Stomach (tissue), 9 donors: Measurements from ENCODE around the gene PLEKHG3. TPM values are rescaled to one million over a fixed set of nuclear protein-coding genes. Genes with fewer than 3 reads are reported as not detected.

Experiments used
- DNase-seq, 2 donors: peaks; one replicate each; pipeline versions ENCODE4 v3.0.0 to v3.0.0-alpha.2; 2013 to 2019
- H3K27ac ChIP-seq, 5 donors: fragments of 200-600 bp in 4 of 5; sonication (generic) in 4 of 5; one replicate each; pipeline ENCODE4 v1.5.1; 2013 to 2019; ENCODE audit warnings: mild to moderate bottlenecking in 1 of 5, moderate library complexity in 1 of 5
- H3K27me3 ChIP-seq, 3 donors: fragments of 200-600 bp; sonication (generic); one replicate each; pipeline ENCODE4 v1.5.1; 2017 to 2019; ENCODE audit warnings: mixed run types in 1 of 3
- H3K36me3 ChIP-seq, 4 donors: fragments of 200-600 bp; sonication (generic); 1 replicate in 3 of 4; 2 replicates in 1 of 4; pipeline ENCODE4 v1.5.1; 2016 to 2019
- H3K4me1 ChIP-seq, 4 donors: fragments of 200-600 bp; sonication (generic); one replicate each; pipeline ENCODE4 v1.5.1; 2016 to 2019
- H3K4me3 ChIP-seq, 4 donors: fragments of 200-600 bp; sonication (generic) in 3 of 4; one replicate each; pipeline ENCODE4 v1.5.1; 2016 to 2019; ENCODE audit warnings: mild to moderate bottlenecking in 1 of 4
- H3K9me3 ChIP-seq, 4 donors: fragments of 200-600 bp; sonication (generic); one replicate each; pipeline ENCODE4 v1.5.1; 2016 to 2019
- CTCF ChIP-seq, 7 experiments: fragments of 450-650 bp in 4 of 7; fragments of 200-600 bp in 3 of 7; sonication (generic) in 3 of 7; IDR thresholded peaks; one replicate each; pipeline ENCODE4 v1.5.1; 2016 to 2019; ENCODE audit warnings: antibody characterized with exemption in 7 of 7, control low read depth in 2 of 7, mild to moderate bottlenecking in 1 of 7
- EP300 ChIP-seq: sonication (generic); formaldehyde crosslinking; IDR thresholded peaks from one replicate; pipeline ENCODE4 v1.6.1; 2017; ENCODE audit warnings: antibody characterized with exemption
- POLR2A ChIP-seq, 4 donors: fragments of 450-650 bp; IDR thresholded peaks; one replicate each; pipeline ENCODE4 v1.6.1; 2016; ENCODE audit warnings: antibody characterized with exemption in 4 of 4, control low read depth in 2 of 4, mild to moderate bottlenecking in 1 of 4, moderate library complexity in 1 of 4
- POLR2AphosphoS5 ChIP-seq, 3 donors: sonication (generic); formaldehyde crosslinking; IDR thresholded peaks; one replicate each; pipeline ENCODE4 v1.6.1; 2016; ENCODE audit warnings: antibody characterized with exemption in 3 of 3
- WGBS, 5 donors: extraction: QIAGEN DNeasy Blood & Tissue Kit in 3 of 5; methylation state at CpG; one replicate each; pipeline versions ENCODE4 v1.1.5 to v1.1.7; 2013 to 2018; 5-methylcytosine and 5-hydroxymethylcytosine counted together
- intact Hi-C: fragments of 100-400 bp; cut with DNase I; formaldehyde crosslinking; loops from one replicate; pipeline ENCODE4 v1.15.1; 2023; ENCODE audit warnings: low total_unique reads
- polyA plus RNA-seq, 3 donors: library from polyadenylated mRNA; stranded (reverse); fragments of 200-250 nt; gene quantifications; one replicate each; pipeline ENCODE4 v1.2.3, GENCODE V29; 2013
- total RNA-seq, 5 donors: library from RNA; depleted of rRNA; stranded (reverse); fragments of >200 nt; gene quantifications; one replicate each; pipeline versions ENCODE4 v1.1.0 to v1.2.3, GENCODE V29; 2014 to 2016
- donor health status: healthy with polysubstance abuse.
- donor health status: Bipolar disorder and iron deficiency.
- donor health status: healthy.

The PLEKHG3 gene
- total and polyA plus RNA-seq, 8 donors, result 7.3 to 292 (median 25.6) TPM

GRCh38 chr14:64659366-64659765, 44.9 kb upstream of the PLEKHG3 start:
- DNase-seq, result no peak
- Histone ChIP-seq H3K4me1 (peaks cover 2 to 10% (median 6%) of the 10 kb centered on the region in 4 donors), H3K36me3 (no peaks in the 10 kb centered on the region), H3K9me3 (no peaks in the 10 kb centered on the region), H3K27me3 (no peaks in the 10 kb centered on the region), H3K27ac (no peak overlapping the region), H3K4me3 (no peak overlapping the region)
- 86 to 90% (median 90%) methylated on average over 5 of the region's 5 CpGs for WGBS, 5 donors
- intact Hi-C loops, result no loop called here
- TF ChIP-seq CTCF (IDR thresholded peaks at IDR 0.05) (no peak), POLR2AphosphoS5 (IDR thresholded peaks at IDR 0.05) (no peak), POLR2A (IDR thresholded peaks at IDR 0.05) (no peak)

- DNase-seq, result no peak
These were observed 41.0 kb upstream of the PLEKHG3 start for GRCh38 chr14:64663174-64663573.

GRCh38 chr14:64671591-64671990, 32.6 kb upstream of the PLEKHG3 start:
- peaks cover 0 to 13% (median 3%) of the 10 kb centered on the region in 4 donors for H3K4me1 ChIP-seq
- intact Hi-C loops, result loop anchor here (5.0 to 10.0 kb wide), 2 partner anchors 91 to 233 kb away; no protein-coding TSS in a partner anchor
- no peaks in the 10 kb centered on the region for H3K9me3 ChIP-seq
- TF ChIP-seq POLR2A (IDR thresholded peaks at IDR 0.05) (no peak), POLR2AphosphoS5 (IDR thresholded peaks at IDR 0.05) (peak in 1 of 3 donors; percentile 7), EP300 (no peak), CTCF (IDR thresholded peaks at IDR 0.05) (peak in 5 of 7 experiments; percentile 47 to 73 (median 55))
- no peak overlapping the region for H3K27ac ChIP-seq
- peak in 1 of 2 donors; percentile 89 for DNase-seq
- no peaks in the 10 kb centered on the region for H3K27me3 ChIP-seq
- no peak overlapping the region for H3K4me3 ChIP-seq
- H3K36me3 ChIP-seq, result no peaks in the 10 kb centered on the region
- WGBS, 5 donors, result 5 to 13% (median 10%) methylated on average over 3 of the region's 3 CpGs

More at GRCh38 chr14:64663174-64663573, 41.0 kb upstream of the PLEKHG3 start:
- Histone ChIP-seq H3K36me3 (no peaks in the 10 kb centered on the region), H3K4me3 (no peak overlapping the region), H3K27ac (no peak overlapping the region), H3K4me1 (no peaks in the 10 kb centered on the region), H3K27me3 (no peaks in the 10 kb centered on the region), H3K9me3 (no peaks in the 10 kb centered on the region)
- no peak for TF ChIP-seq CTCF (IDR thresholded peaks at IDR 0.05)
- intact Hi-C loops, result no loop called here
- 64 to 77% (median 68%) methylated on average over 6 of the region's 6 CpGs for WGBS, 5 donors

GRCh38 chr14:64673316-64673715, 30.9 kb upstream of the PLEKHG3 start:
- no peak for DNase-seq
- no peak for TF ChIP-seq EP300
- no peak for TF ChIP-seq CTCF (IDR thresholded peaks at IDR 0.05)
- TF ChIP-seq POLR2A (IDR thresholded peaks at IDR 0.05), result no peak
- no peak for TF ChIP-seq POLR2AphosphoS5 (IDR thresholded peaks at IDR 0.05)
- no peaks in the 10 kb centered on the region for H3K27me3 ChIP-seq
- no peaks in the 10 kb centered on the region for H3K36me3 ChIP-seq
- intact Hi-C loops, result loop anchor here (5.0 to 10.0 kb wide), 2 partner anchors 89 to 231 kb away; no protein-coding TSS in a partner anchor
- no peak overlapping the region for H3K27ac ChIP-seq
- no peaks in the 10 kb centered on the region for H3K9me3 ChIP-seq
- WGBS, 5 donors, result 91 to 96% (median 94%) methylated on average over 8 of the region's 8 CpGs
- no peak overlapping the region for H3K4me3 ChIP-seq
- H3K4me1 ChIP-seq, result peaks cover 0 to 13% (median 3%) of the 10 kb centered on the region in 4 donors
